Activated naive CD8-positive, alpha-beta T cell (primary cell): Measurements from ENCODE around the gene ENAM.
"Not testable (repeated sequence)": the region's sequence is repeated elsewhere in the genome, so short reads cannot be mapped to it uniquely, and the experiment has no call there.

Experiments used
- H3K27ac Mint-ChIP-seq: one replicate; pipeline ENCODE4 v1.8.0; 2021; ENCODE audit warnings: mixed read lengths
- H3K27me3 Mint-ChIP-seq: one replicate; pipeline ENCODE4 v1.8.0; 2021; ENCODE audit warnings: mixed read lengths
- H3K36me3 Mint-ChIP-seq: one replicate; pipeline ENCODE4 v1.8.0; 2021; ENCODE audit warnings: mixed read lengths
- H3K4me1 Mint-ChIP-seq: one replicate; pipeline ENCODE4 v1.8.0; 2021; ENCODE audit warnings: low read depth, mixed read lengths
- H3K4me3 Mint-ChIP-seq: one replicate; pipeline ENCODE4 v1.8.0; 2021; ENCODE audit warnings: mild to moderate bottlenecking, mixed read lengths
- H3K9me3 Mint-ChIP-seq: one replicate; pipeline ENCODE4 v1.8.0; 2021; ENCODE audit warnings: low read depth, mixed read lengths

Gene ENAM

GRCh38 chr4:70651864-70652506, 23.4 kb downstream of the ENAM start:
- Mint-ChIP-seq H3K36me3 (no peaks in the 10 kb centered on the region), H3K9me3 (no peaks in the 10 kb centered on the region), H3K4me1 (peaks cover 5% of the 10 kb centered on the region), H3K27ac (no peak overlapping the region), H3K27me3 (no peaks in the 10 kb centered on the region), H3K4me3 (no peak overlapping the region)

GRCh38 chr4:70654605-70655011, 26.1 kb downstream of the ENAM start:
- Mint-ChIP-seq H3K27ac (no peak overlapping the region), H3K4me3 (no peak overlapping the region), H3K4me1 (peaks cover 5% of the 10 kb centered on the region), H3K27me3 (peaks cover 1% of the 10 kb centered on the region), H3K36me3 (no peaks in the 10 kb centered on the region), H3K9me3 (no peaks in the 10 kb centered on the region)

GRCh38 chr4:70657326-70657725, 28.8 kb downstream of the ENAM start:
- Mint-ChIP-seq H3K27ac (no peak overlapping the region), H3K9me3 (no peaks in the 10 kb centered on the region), H3K4me1 (no peaks in the 10 kb centered on the region), H3K4me3 (no peak overlapping the region), H3K36me3 (no peaks in the 10 kb centered on the region), H3K27me3 (peaks cover 1% of the 10 kb centered on the region)

- H3K27me3 Mint-ChIP-seq = peaks cover 1% of the 10 kb centered on the region
- H3K4me3 Mint-ChIP-seq = no peak overlapping the region
- no peaks in the 10 kb centered on the region for H3K4me1 Mint-ChIP-seq
- H3K27ac Mint-ChIP-seq = no peak overlapping the region
- H3K9me3 Mint-ChIP-seq = no peaks in the 10 kb centered on the region
- no peaks in the 10 kb centered on the region for H3K36me3 Mint-ChIP-seq
Measured at GRCh38 chr4:70658418-70658817, 29.9 kb downstream of the ENAM start.

GRCh38 chr4:70660106-70660505, 31.6 kb downstream of the ENAM start:
- H3K27me3 Mint-ChIP-seq = peaks cover 1% of the 10 kb centered on the region
- H3K9me3 Mint-ChIP-seq = no peaks in the 10 kb centered on the region
- H3K4me3 Mint-ChIP-seq = no peak overlapping the region
- H3K27ac Mint-ChIP-seq = no peak overlapping the region
- no peaks in the 10 kb centered on the region for H3K36me3 Mint-ChIP-seq
- no peaks in the 10 kb centered on the region for H3K4me1 Mint-ChIP-seq

- not testable (repeated sequence) for H3K9me3 Mint-ChIP-seq, H3K4me3 Mint-ChIP-seq, H3K27me3 Mint-ChIP-seq, H3K4me1 Mint-ChIP-seq, H3K27ac Mint-ChIP-seq, H3K36me3 Mint-ChIP-seq
Measured at GRCh38 chr4:70661309-70661922, 32.9 kb downstream of the ENAM start.

GRCh38 chr4:70666369-70666768, 37.8 kb downstream of the ENAM start, which contains the start of gene JCHAIN:
TSS of gene JCHAIN (minus strand) at chr4:70666508. CDS start at chr4:70666490, 18 bp downstream.
- Mint-ChIP-seq H3K4me1 (peaks cover 4% of the 10 kb centered on the region), H3K4me3 (no peak within 1 kb of the TSS), H3K27me3 (peaks cover 4% of the 10 kb centered on the region), H3K9me3 (no peaks in the 10 kb centered on the region), H3K36me3 (peaks cover 2% of the 10 kb centered on the region), H3K27ac (no peak within 1 kb of the TSS)

GRCh38 chr4:70667740-70668535, 39.4 kb downstream of the ENAM start:
- no peaks in the 10 kb centered on the region for H3K9me3 Mint-ChIP-seq

GRCh38 chr4:70670332-70671014, 41.9 kb downstream of the ENAM start:
- H3K4me1 Mint-ChIP-seq = peaks cover 5% of the 10 kb centered on the region
- H3K27me3 Mint-ChIP-seq = peaks cover 4% of the 10 kb centered on the region
- H3K4me3 Mint-ChIP-seq = no peak overlapping the region
- no peak overlapping the region for H3K27ac Mint-ChIP-seq
- H3K36me3 Mint-ChIP-seq = peaks cover 2% of the 10 kb centered on the region
- H3K9me3 Mint-ChIP-seq = no peaks in the 10 kb centered on the region

More at GRCh38 chr4:70667740-70668535, 39.4 kb downstream of the ENAM start:
- H3K4me1 Mint-ChIP-seq = peaks cover 4% of the 10 kb centered on the region
- H3K4me3 Mint-ChIP-seq = no peak overlapping the region
- H3K36me3 Mint-ChIP-seq = peaks cover 2% of the 10 kb centered on the region
- H3K27me3 Mint-ChIP-seq = peaks cover 4% of the 10 kb centered on the region
- no peak overlapping the region for H3K27ac Mint-ChIP-seq

GRCh38 chr4:70671091-70671490, 42.5 kb downstream of the ENAM start:
- Mint-ChIP-seq H3K4me1 (peaks cover 9% of the 10 kb centered on the region), H3K4me3 (no peak overlapping the region), H3K36me3 (peaks cover 2% of the 10 kb centered on the region)

GRCh38 chr4:70674191-70674590, 45.6 kb downstream of the ENAM start:
- H3K9me3 Mint-ChIP-seq = no peaks in the 10 kb centered on the region
- H3K36me3 Mint-ChIP-seq = peaks cover 2% of the 10 kb centered on the region
- peaks cover 27% of the 10 kb centered on the region for H3K4me1 Mint-ChIP-seq
- H3K4me3 Mint-ChIP-seq = no peak overlapping the region
- H3K27ac Mint-ChIP-seq = no peak overlapping the region
- peaks cover 4% of the 10 kb centered on the region for H3K27me3 Mint-ChIP-seq

More at GRCh38 chr4:70671091-70671490, 42.5 kb downstream of the ENAM start:
- Mint-ChIP-seq H3K27me3 (peaks cover 4% of the 10 kb centered on the region), H3K27ac (no peak overlapping the region), H3K9me3 (no peaks in the 10 kb centered on the region)

GRCh38 chr4:70674731-70675130, 46.2 kb downstream of the ENAM start:
- peaks cover 4% of the 10 kb centered on the region for H3K27me3 Mint-ChIP-seq
- no peak overlapping the region for H3K27ac Mint-ChIP-seq
- no peak overlapping the region for H3K4me3 Mint-ChIP-seq
- peaks cover 2% of the 10 kb centered on the region for H3K36me3 Mint-ChIP-seq
- no peaks in the 10 kb centered on the region for H3K9me3 Mint-ChIP-seq
- H3K4me1 Mint-ChIP-seq = peaks cover 31% of the 10 kb centered on the region

GRCh38 chr4:70676554-70677090, 48.1 kb downstream of the ENAM start:
- H3K27me3 Mint-ChIP-seq = no peaks in the 10 kb centered on the region
- no peaks in the 10 kb centered on the region for H3K36me3 Mint-ChIP-seq
- H3K9me3 Mint-ChIP-seq = no peaks in the 10 kb centered on the region
- H3K4me3 Mint-ChIP-seq = no peak overlapping the region
- H3K27ac Mint-ChIP-seq = peak overlapping the region; percentile 61
- H3K4me1 Mint-ChIP-seq = peaks cover 36% of the 10 kb centered on the region

- Mint-ChIP-seq H3K4me3 (peak overlapping the region; percentile 4), H3K27ac (peak overlapping the region; percentile 4), H3K4me1 (peaks cover 36% of the 10 kb centered on the region), H3K27me3 (no peaks in the 10 kb centered on the region), H3K36me3 (no peaks in the 10 kb centered on the region), H3K9me3 (no peaks in the 10 kb centered on the region)
Measured at GRCh38 chr4:70678383-70678999, 49.9 kb downstream of the ENAM start.
